SKM-1 treated with dmso at 0.1 percent for 144 hours (cell line): ENCODE measurements around the gene HOXC11.

Source experiments
- DNase-seq: peaks from one replicate; lab custom pipeline; 2025; ENCODE audit not compliant: unreplicated experiment; lab: John Stamatoyannopoulos, UW

Gene HOXC11

GRCh38 chr12:53973236-53974042, 513 bp downstream of the HOXC11 start:
- DNase-seq = no peak

DNA sequence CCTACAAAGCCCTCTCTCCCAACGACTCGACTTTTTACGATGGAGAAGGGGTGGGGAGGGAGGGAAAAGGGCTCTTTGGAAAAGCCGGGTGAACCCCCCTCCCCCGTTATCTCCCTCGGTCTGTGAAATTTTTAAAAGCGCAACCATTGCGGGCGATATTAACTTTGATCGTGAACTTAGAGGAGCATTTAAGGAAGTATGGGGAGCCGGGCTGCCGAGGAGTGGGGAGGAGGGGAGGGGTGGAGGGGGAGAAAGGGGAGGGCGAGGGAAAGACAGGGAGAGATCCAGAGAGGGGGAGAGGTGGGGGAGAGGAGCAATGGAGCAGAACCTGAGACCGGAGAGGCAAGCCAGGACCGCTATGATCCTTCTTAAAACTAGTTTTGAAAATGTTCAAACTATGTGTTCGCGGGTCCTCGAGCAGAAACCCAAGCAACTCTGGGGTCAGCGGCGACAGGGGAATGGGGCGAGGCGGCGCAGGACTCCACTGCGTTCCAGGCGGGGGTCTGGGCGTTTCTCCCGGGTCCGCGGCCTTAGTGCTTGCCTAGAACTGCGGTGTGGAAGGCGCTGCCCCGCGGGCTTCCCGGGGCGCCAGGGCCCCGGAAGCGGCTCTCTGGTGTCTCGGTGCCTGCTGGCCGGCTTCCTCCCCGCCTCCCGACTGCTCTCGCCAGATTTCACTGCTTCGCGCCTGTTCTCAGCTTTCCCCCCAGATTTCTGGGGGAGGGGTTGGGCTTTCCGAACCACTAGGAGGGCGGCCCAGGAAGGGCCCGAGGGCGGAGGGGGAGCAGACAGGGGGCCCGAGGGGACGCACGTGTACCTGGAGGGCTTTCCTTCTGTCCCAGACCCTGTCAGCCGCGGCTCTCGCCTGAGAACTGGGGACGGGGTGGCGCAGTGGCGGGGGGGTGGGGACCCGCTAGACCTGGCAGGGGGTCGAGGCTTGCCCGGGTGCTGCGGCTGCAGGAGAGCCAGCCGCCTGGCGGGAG, 1.4 kb downstream of the HOXC11 start, which contains the start of gene HOTAIR:
Gene HOTAIR, minus strand, starts transcription at position 871 of the 980 bp plus-strand sequence.
- DNase-seq = no peak

GRCh38 chr12:53975064-53975471, 2.1 kb downstream of the HOXC11 start:
- no peak for DNase-seq

- no peak for DNase-seq
These were observed 2.7 kb downstream of the HOXC11 start for GRCh38 chr12:53975479-53976152.

- no peak for DNase-seq
These were observed 3.4 kb downstream of the HOXC11 start for GRCh38 chr12:53976172-53976822.

- no peak for DNase-seq
These were observed 4.1 kb downstream of the HOXC11 start for GRCh38 chr12:53976823-53977595.

DNA sequence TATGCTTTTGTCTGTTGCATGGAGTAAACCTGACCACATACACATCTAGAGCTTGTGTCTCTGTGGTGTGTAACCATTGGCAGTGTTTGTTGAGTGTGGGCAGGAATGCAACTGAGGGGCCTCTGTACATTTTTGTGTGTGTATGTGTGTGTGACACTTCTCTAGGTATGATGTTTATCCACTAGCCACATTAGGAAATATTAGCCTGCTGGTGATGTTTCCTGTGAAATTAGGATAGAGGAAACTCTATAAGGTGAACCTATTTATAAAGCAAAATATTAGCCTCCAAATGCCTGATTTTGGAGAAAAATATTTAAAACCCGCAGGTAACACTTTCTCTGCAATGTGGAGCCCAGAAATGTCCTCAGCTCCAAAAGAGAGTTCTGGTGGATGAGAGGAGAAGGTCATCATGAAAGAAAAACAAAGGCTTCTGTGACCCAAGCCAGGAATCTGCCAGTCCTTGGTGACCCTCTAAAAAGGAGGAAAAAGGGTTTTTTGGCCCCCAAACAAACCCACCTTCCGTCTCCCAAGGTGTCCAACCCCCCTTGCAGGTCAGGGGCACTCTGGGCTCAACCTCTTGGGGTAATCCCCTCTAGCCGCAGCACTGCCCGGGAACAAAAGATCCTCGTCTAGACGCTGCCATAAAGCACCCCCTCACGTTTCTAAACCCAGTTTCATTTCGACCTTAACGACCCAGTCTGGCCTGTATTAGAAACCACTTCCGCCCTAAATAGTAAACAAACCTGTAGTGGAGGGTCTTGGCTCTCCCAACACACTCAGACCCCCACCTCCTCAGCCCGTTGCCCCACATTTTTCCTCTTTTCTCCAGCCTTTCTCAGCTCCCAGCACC, 4.9 kb downstream of the HOXC11 start:
- DNase-seq = no peak

GRCh38 chr12:53978477-53979356, 5.8 kb downstream of the HOXC11 start:
- DNase-seq = no peak

GRCh38 chr12:53980104-53980801, 7.3 kb downstream of the HOXC11 start:
- no peak for DNase-seq

DNA sequence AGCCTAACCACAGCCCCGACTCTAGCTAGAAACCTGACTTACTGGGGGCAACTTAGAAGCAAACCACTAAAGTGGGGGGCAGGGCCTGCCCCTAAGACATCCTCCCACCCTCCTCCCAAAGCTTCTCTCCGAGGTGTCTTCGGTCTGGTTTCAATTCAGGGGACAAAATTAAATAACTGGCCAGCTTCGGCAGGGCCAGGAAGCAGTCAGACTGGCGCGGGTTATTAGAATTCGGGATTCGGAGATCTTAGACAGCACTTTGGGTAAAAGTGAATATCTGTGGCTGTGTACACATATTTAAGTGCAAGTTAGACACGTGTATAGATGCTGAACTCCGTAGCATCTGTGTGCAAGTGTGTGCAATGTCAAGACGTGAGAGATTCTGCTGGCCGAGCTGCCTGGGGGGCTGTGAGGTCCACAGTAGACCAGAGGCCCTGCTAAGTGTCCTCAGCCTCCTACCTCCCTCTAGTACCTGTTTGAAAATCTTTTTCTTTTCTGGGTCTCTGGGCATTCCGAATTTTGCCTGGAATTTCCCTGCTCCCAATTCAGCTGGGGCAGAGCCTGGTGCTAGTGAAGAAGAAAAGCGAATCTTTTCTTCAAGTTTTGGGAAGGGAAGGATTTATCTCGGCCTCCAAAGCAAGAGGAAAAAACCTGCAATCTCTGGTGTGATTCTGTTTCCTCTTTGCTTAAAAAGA, 8.0 kb downstream of the HOXC11 start:
- no peak for DNase-seq

DNA sequence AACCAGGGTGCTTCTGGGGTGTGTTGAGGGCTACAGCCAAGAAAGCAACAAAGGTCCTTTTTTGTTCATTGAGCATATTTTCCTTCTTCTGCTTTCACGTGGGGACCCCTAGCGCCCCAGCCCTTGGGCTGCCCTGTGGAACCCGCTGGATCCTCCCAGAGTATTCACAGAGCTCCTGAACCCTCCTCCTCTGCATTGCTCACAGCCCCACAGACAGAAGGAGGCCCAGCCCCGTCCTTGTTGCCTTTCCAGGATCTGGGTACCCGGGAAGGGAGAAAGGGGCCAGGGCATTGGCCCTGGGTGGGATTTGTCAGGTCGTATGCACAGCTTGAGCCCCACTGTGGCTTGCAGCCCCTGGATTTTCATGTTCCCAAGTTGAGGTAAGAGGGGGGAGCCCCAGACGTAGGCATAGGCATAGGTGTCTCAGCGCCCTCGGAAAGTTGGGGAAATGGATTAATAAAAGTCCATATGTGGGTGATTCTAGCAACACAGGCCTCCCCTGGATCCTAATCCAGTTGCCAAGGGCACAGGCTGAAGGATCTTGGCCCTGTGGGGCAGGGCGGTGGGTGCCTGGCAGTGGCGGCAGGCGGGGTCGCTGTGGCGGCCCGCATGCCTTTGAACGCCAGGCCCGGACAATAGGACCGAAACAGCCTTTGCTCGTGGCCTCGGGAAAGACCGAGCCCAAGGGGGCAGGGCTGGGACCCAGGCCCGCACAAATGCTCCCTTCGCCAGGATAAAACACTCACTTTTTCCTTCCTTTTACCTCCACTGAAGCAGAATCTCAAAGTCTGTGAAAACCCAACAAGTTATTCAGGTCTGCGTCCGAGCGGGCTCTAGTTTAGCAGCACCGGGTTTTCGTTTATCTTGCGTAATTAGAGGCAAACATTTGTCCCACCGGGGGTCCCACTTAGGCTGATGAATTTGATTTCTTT, 9.0 kb downstream of the HOXC11 start:
- no peak for DNase-seq

DNA sequence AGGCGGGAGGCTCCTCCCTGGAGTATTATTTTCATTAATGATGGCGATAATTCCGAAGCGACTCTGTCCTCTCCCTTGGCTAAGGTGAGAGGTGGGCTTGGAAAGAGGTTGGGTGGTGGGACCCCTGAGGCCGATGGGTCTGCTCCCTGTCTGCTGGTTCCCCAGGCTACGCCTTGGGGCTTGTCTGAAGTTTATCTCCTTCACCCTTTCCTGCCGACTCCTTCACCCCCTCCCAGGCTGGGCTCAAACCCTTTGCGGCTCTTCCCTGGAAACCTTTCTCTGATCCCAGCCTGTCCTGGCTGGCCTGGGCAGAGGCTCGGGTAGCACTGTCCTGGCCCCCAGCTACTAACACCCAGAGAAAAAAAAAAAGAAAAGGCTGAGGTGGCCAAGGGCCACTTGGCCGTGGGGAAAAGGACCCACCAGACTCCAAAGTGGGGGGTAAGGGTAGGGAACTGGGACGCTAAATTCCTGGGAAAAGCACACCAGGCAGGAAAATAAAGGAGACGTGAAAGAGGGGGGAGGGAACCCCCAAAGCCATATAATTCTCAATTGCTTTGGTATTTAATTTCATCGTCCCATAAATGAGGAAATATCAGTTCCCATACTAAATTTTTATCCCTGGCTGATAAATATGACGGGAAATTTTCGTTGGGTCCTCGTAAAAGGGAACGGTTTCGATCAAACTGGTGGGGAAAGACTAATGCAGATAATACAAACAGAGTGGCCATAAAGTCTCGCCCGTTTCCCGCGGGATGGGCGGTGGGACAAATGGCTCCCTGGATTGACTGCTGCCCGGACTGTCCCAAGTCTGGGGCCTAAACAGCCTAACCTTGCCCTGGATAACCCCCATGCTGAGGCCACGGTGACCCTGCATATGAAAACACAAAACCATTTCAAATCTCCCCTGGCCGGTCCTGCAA, 10.0 kb downstream of the HOXC11 start:
- DNase-seq = no peak

DNA sequence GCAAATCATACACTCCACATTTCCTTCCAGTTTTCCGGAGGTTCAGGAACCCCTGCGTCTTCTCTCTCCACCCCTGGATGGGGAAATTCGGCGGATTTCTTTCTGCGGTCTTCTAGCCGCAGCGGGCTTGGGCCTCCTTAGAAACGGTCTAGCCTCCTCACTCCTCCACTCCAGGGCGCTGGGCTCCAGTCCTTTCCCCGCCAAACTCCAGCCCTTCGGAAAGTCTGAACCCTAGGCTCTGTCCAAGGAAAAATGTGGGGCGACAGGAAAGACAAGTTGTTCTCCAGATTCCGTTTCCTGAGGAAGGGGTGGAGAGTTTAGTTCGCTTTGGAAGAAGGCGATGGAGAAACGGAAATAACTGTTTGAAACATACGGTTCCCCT, 10.6 kb downstream of the HOXC11 start:
- DNase-seq = no peak

- DNase-seq = no peak
These were observed 11.1 kb downstream of the HOXC11 start for GRCh38 chr12:53983950-53984572.
